HEK293 (cell line): Measurements from ENCODE around the gene NDE1.

Experiments used
- CTCF ChIA-PET: fragments of 350-600 bp; formaldehyde crosslinking; extraction: SDS; loops from one replicate; lab custom pipeline; 2021; ENCODE audit warnings: antibody characterized with exemption; lab: Yijun Ruan, JAX
- POLR2A ChIA-PET: fragments of 300-600 bp; formaldehyde crosslinking; extraction: SDS; loops from one replicate; lab custom pipeline; 2020; ENCODE audit warnings: antibody characterized with exemption, inconsistent platforms; lab: Yijun Ruan, JAX
- H3K27ac ChIP-seq: fragments of 200-500 bp; sonication (Bioruptor generic); 2 replicates; pipeline ENCODE4 v1.5.1; 2014; ENCODE audit warnings: low read depth, low read length, control low read depth, inconsistent platforms; ENCODE audit errors: extremely low read depth
- H3K36me3 ChIP-seq, 2 experiments: fragments of 200-500 bp in 1 of 2; sonication (Bioruptor generic) in 1 of 2; 1 replicate in 1 of 2; 2 replicates in 1 of 2; pipeline ENCODE4 v1.5.1; 2014 to 2017; ENCODE audit warnings: inconsistent platforms in 2 of 2, low read length in 2 of 2; ENCODE audit not compliant: control insufficient read depth in 2 of 2, insufficient read depth in 1 of 2
- H3K4me1 ChIP-seq: fragments of 200-500 bp; sonication (Bioruptor generic); 2 replicates; pipeline ENCODE4 v1.5.1; 2014; ENCODE audit warnings: mild to moderate bottlenecking, low read length, inconsistent platforms; ENCODE audit not compliant: control insufficient read depth, insufficient read depth
- H3K4me3 ChIP-seq: 2 replicates; pipeline ENCODE4 v1.5.1; 2011; ENCODE audit warnings: low read depth, mild to moderate bottlenecking, control low read depth, low read length, moderate library complexity
- H3K9me3 ChIP-seq: fragments of 200-500 bp; sonication (Bioruptor generic); 2 replicates; pipeline ENCODE4 v1.5.1; 2014; ENCODE audit warnings: low read depth, low read length, inconsistent platforms; ENCODE audit not compliant: control insufficient read depth, insufficient read depth
- PRDM1 ChIP-seq: fragments of 450-650 bp; formaldehyde crosslinking; IDR thresholded peaks from 2 replicates; pipeline ENCODE4; 2016; ENCODE audit warnings: missing biosample characterization, missing genetic modification characterization
- SP7 ChIP-seq: fragments of 450-650 bp; formaldehyde crosslinking; IDR thresholded peaks from 2 replicates; pipeline ENCODE4 v1.5.1; 2016; ENCODE audit warnings: missing biosample characterization, missing genetic modification characterization
- WT1 ChIP-seq: fragments of 450-650 bp; formaldehyde crosslinking; IDR thresholded peaks from 2 replicates; pipeline ENCODE4 v1.5.1; 2016; ENCODE audit warnings: missing biosample characterization, missing genetic modification characterization
- ZNF138 ChIP-seq: fragments of 450-650 bp; formaldehyde crosslinking; IDR thresholded peaks from 2 replicates; pipeline ENCODE4 v1.5.1; 2016; ENCODE audit warnings: missing biosample characterization, missing genetic modification characterization, borderline replicate concordance
- ZNF140 ChIP-seq: fragments of 450-650 bp; formaldehyde crosslinking; IDR thresholded peaks from 2 replicates; pipeline ENCODE4 v1.5.1; 2016; ENCODE audit warnings: missing biosample characterization, missing genetic modification characterization
- ZNF146 ChIP-seq: fragments of 450-650 bp; formaldehyde crosslinking; IDR thresholded peaks from 2 replicates; pipeline ENCODE4 v1.5.1; 2016; ENCODE audit warnings: missing biosample characterization, missing genetic modification characterization
- ZNF174 ChIP-seq: fragments of 450-650 bp; formaldehyde crosslinking; IDR thresholded peaks from 2 replicates; pipeline ENCODE4 v1.5.0; 2017; ENCODE audit warnings: missing biosample characterization, mild to moderate bottlenecking, missing genetic modification characterization
- ZNF175 ChIP-seq: fragments of 450-650 bp; formaldehyde crosslinking; IDR thresholded peaks from 2 replicates; pipeline ENCODE4 v1.5.1; 2016; ENCODE audit warnings: missing biosample characterization, missing genetic modification characterization
- ZNF19 ChIP-seq: fragments of 450-650 bp; formaldehyde crosslinking; IDR thresholded peaks from 2 replicates; pipeline ENCODE4; 2016; ENCODE audit warnings: missing biosample characterization, missing genetic modification characterization, low read depth
- ZNF211 ChIP-seq: fragments of 450-650 bp; formaldehyde crosslinking; IDR thresholded peaks from 2 replicates; pipeline ENCODE4 v1.5.1; 2016; ENCODE audit warnings: low read depth, missing biosample characterization, missing genetic modification characterization
- ZNF274 ChIP-seq, 2 experiments: fragments of 200-500 bp in 1 of 2; fragments of 450-650 bp in 1 of 2; sonication (Bioruptor generic) in 1 of 2; formaldehyde crosslinking in 1 of 2; IDR thresholded peaks; 2 replicates each; pipeline versions ENCODE4 v1.5.1 to v1.6.1; 2014 to 2016; ENCODE audit warnings: borderline replicate concordance in 1 of 2, inconsistent platforms in 1 of 2, low read length in 1 of 2, missing biosample characterization in 1 of 2, missing genetic modification characterization in 1 of 2
- ZNF37A ChIP-seq: fragments of 450-650 bp; IDR thresholded peaks from 2 replicates; pipeline ENCODE4 v1.5.1; 2018; ENCODE audit warnings: missing biosample characterization, missing genetic modification characterization
- ZNF514 ChIP-seq: fragments of 450-650 bp; formaldehyde crosslinking; IDR thresholded peaks from 2 replicates; pipeline ENCODE4 v1.5.1; 2016; ENCODE audit warnings: missing biosample characterization, missing genetic modification characterization
- ZNF571 ChIP-seq: fragments of 450-650 bp; formaldehyde crosslinking; IDR thresholded peaks from 2 replicates; pipeline ENCODE4 v1.5.0; 2017; ENCODE audit warnings: missing biosample characterization, missing genetic modification characterization
- ZNF596 ChIP-seq: fragments of 450-650 bp; IDR thresholded peaks from 2 replicates; pipeline ENCODE4 v1.5.0; 2018; ENCODE audit warnings: missing biosample characterization, mild to moderate bottlenecking, missing genetic modification characterization, moderate library complexity
- ZNF707 ChIP-seq: fragments of 450-650 bp; formaldehyde crosslinking; IDR thresholded peaks from 2 replicates; pipeline ENCODE4 v1.5.1; 2016; ENCODE audit warnings: missing biosample characterization, missing genetic modification characterization
- ZNF747 ChIP-seq: fragments of 450-650 bp; formaldehyde crosslinking; IDR thresholded peaks from 2 replicates; pipeline ENCODE4 v1.5.1; 2016; ENCODE audit warnings: missing biosample characterization, missing genetic modification characterization
- ZNF830 ChIP-seq: fragments of 450-650 bp; IDR thresholded peaks from 2 replicates; pipeline ENCODE4 v1.5.0; 2018; ENCODE audit warnings: missing biosample characterization, missing genetic modification characterization, low read depth, mild to moderate bottlenecking, moderate library complexity
- TF ChIP-seq, protein P1 (sequence below): fragments of 450-650 bp; formaldehyde crosslinking; IDR thresholded peaks from 2 replicates; pipeline ENCODE4 v1.5.1; 2016; ENCODE audit warnings: missing biosample characterization, missing genetic modification characterization
- TF ChIP-seq, protein P2 (sequence below): fragments of 450-650 bp; formaldehyde crosslinking; IDR thresholded peaks from 2 replicates; pipeline ENCODE4 v1.5.1; 2016; ENCODE audit warnings: missing biosample characterization, missing genetic modification characterization
- TF ChIP-seq, protein P3 (sequence below): fragments of 450-650 bp; formaldehyde crosslinking; optimal IDR thresholded peaks from 2 replicates; pipeline ENCODE3; 2016; ENCODE audit warnings: missing biosample characterization, mild to moderate bottlenecking, missing genetic modification characterization
- TF ChIP-seq, protein P4 (sequence below): fragments of 450-650 bp; formaldehyde crosslinking; IDR thresholded peaks from 2 replicates; pipeline ENCODE4 v1.5.1; 2017; ENCODE audit warnings: missing biosample characterization, missing genetic modification characterization

NDE1 gene

DNA sequence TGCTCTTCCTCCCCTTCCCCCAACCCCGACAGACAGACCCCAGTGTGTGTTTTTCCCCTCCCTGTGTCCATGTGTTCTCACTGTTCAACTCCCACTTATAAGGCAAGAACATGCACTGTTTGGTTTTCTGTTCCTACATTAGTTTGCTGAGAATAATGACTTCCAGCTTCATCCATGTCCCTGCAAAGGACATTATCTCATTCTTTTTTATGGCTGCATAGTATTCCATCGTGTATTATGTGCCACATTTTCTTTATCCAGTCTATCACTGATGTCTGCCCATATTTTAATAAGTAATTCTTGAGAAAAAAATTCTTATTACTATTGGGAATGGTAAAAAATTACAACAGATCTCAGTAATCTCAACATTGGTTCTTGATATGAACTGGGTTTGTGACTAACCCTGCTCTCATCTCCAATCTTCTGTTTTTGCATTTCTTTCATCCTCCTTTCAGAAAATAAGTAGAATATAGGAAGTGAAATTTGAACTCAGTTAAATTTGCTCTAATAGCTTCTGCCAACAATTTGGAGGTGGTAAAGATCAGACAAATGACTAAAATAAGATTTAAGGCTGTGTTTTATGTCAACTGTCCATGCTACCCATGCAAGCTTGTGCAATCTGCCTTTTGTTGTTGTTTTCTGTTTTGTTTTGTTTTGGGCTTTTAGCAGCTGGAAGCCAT is 18.2 kb upstream of the NDE1 start:
- no peaks in the 10 kb centered on the region for H3K4me1 ChIP-seq
- no peaks in the 10 kb centered on the region for H3K9me3 ChIP-seq
- POLR2A ChIA-PET: interaction anchor here (1.6 to 3.1 kb wide), 2 partner anchors 11 kb away, joined by 4 to 9 read pairs; partner anchors contain the start of gene MARF1
- TF ChIP-seq, protein P1, sequence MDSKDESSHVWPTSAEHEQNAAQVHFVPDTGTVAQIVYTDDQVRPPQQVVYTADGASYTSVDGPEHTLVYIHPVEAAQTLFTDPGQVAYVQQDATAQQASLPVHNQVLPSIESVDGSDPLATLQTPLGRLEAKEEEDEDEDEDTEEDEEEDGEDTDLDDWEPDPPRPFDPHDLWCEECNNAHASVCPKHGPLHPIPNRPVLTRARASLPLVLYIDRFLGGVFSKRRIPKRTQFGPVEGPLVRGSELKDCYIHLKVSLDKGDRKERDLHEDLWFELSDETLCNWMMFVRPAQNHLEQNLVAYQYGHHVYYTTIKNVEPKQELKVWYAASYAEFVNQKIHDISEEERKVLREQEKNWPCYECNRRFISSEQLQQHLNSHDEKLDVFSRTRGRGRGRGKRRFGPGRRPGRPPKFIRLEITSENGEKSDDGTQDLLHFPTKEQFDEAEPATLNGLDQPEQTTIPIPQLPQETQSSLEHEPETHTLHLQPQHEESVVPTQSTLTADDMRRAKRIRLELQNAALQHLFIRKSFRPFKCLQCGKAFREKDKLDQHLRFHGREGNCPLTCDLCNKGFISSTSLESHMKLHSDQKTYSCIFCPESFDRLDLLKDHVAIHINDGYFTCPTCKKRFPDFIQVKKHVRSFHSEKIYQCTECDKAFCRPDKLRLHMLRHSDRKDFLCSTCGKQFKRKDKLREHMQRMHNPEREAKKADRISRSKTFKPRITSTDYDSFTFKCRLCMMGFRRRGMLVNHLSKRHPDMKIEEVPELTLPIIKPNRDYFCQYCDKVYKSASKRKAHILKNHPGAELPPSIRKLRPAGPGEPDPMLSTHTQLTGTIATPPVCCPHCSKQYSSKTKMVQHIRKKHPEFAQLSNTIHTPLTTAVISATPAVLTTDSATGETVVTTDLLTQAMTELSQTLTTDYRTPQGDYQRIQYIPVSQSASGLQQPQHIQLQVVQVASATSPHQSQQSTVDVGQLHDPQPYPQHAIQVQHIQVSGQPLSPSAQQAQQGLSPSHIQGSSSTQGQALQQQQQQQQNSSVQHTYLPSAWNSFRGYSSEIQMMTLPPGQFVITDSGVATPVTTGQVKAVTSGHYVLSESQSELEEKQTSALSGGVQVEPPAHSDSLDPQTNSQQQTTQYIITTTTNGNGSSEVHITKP (tag by site-specific recombination): no peak
- no peak for TF ChIP-seq WT1 (tag by site-specific recombination)
- TF ChIP-seq ZNF211 (tag by site-specific recombination): no peak
- TF ChIP-seq, protein P2, sequence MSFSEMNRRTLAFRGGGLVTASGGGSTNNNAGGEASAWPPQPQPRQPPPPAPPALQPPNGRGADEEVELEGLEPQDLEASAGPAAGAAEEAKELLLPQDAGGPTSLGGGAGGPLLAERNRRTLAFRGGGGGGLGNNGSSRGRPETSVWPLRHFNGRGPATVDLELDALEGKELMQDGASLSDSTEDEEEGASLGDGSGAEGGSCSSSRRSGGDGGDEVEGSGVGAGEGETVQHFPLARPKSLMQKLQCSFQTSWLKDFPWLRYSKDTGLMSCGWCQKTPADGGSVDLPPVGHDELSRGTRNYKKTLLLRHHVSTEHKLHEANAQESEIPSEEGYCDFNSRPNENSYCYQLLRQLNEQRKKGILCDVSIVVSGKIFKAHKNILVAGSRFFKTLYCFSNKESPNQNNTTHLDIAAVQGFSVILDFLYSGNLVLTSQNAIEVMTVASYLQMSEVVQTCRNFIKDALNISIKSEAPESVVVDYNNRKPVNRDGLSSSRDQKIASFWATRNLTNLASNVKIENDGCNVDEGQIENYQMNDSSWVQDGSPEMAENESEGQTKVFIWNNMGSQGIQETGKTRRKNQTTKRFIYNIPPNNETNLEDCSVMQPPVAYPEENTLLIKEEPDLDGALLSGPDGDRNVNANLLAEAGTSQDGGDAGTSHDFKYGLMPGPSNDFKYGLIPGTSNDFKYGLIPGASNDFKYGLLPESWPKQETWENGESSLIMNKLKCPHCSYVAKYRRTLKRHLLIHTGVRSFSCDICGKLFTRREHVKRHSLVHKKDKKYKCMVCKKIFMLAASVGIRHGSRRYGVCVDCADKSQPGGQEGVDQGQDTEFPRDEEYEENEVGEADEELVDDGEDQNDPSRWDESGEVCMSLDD (tag by site-specific recombination): no peak
- TF ChIP-seq ZNF146 (tag by site-specific recombination): peak; percentile 97
- no peak for TF ChIP-seq ZNF707 (tag by site-specific recombination)
- TF ChIP-seq ZNF747 (tag by site-specific recombination): no peak
- H3K4me3 ChIP-seq: no peak overlapping the region
- peaks cover 27 to 77% of the 10 kb centered on the region in 2 experiments for H3K36me3 ChIP-seq
- H3K27ac ChIP-seq: no peak overlapping the region
- CTCF ChIA-PET: interaction anchor here (0.8 kb wide), 1 partner anchor 10 kb away, joined by 4 read pairs; no protein-coding TSS in a partner anchor

DNA sequence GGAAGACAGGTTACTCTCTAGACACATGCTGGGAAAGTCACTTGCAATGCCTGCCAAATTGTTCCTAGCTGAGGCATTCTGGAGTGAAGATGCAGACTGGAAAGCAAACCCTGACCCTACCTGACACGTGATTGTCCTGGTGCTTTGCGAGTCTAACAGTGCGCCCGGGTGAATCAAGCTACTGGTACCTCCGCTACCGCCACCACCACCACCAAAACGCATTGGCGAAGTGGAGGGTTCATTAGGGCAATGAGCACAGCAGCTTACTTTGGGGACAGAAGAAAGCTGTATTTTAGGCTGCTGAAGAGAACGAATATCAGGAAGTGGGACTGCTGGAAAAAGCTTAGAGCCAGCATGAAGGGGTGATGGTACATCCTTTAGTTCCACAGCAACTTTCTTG is 14.1 kb upstream of the NDE1 start:
- ChIA-PET POLR2A (no interaction called here), CTCF (no interaction called here)
- no peak overlapping the region for H3K4me3 ChIP-seq
- TF ChIP-seq, protein P3, sequence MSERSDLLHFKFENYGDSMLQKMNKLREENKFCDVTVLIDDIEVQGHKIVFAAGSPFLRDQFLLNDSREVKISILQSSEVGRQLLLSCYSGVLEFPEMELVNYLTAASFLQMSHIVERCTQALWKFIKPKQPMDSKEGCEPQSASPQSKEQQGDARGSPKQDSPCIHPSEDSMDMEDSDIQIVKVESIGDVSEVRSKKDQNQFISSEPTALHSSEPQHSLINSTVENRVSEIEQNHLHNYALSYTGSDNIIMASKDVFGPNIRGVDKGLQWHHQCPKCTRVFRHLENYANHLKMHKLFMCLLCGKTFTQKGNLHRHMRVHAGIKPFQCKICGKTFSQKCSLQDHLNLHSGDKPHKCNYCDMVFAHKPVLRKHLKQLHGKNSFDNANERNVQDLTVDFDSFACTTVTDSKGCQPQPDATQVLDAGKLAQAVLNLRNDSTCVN: peak; percentile 8
- no peak for TF ChIP-seq ZNF140
- H3K36me3 ChIP-seq: peaks cover 31 to 83% of the 10 kb centered on the region in 2 experiments
- H3K27ac ChIP-seq: no peak overlapping the region
- H3K4me1 ChIP-seq: no peaks in the 10 kb centered on the region
- H3K9me3 ChIP-seq: no peaks in the 10 kb centered on the region

DNA sequence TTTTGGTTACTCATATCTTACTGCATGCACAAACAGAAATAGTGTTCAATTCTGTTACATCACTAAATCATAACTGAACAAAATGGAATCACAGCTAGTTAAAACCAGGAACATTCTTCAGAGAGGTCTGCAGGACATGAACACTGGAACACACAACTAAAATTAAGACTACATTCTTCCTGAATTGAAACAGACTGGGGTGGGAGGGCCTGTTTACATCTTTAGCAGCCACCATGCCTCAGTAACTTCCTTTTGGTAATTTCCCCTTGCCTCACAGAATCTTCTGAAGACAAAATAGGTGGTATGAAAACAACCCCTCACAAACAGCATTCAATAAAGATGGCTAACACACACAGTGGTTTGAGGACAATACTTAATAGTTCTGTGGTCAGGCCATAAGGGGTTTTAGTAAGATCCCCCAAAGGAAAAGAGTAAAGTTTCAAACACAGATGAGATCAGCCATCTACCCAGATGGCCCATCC is 13.6 kb upstream of the NDE1 start:
- ChIA-PET POLR2A (no interaction called here), CTCF (no interaction called here)
- peaks cover 4% of the 10 kb centered on the region for H3K4me1 ChIP-seq
- no peak overlapping the region for H3K4me3 ChIP-seq
- no peak overlapping the region for H3K27ac ChIP-seq
- peaks cover 31 to 78% of the 10 kb centered on the region in 2 experiments for H3K36me3 ChIP-seq
- H3K9me3 ChIP-seq: no peaks in the 10 kb centered on the region
- TF ChIP-seq ZNF174 (tag by site-specific recombination): no peak
- no peak for TF ChIP-seq SP7 (tag by site-specific recombination)
- no peak for TF ChIP-seq ZNF37A
- TF ChIP-seq ZNF571 (tag by site-specific recombination): no peak
- TF ChIP-seq ZNF19 (tag by site-specific recombination): no peak
- no peak for TF ChIP-seq ZNF514
- TF ChIP-seq PRDM1 (tag by site-specific recombination): no peak
- TF ChIP-seq ZNF596 (tag by site-specific recombination): no peak
- TF ChIP-seq, protein P4, sequence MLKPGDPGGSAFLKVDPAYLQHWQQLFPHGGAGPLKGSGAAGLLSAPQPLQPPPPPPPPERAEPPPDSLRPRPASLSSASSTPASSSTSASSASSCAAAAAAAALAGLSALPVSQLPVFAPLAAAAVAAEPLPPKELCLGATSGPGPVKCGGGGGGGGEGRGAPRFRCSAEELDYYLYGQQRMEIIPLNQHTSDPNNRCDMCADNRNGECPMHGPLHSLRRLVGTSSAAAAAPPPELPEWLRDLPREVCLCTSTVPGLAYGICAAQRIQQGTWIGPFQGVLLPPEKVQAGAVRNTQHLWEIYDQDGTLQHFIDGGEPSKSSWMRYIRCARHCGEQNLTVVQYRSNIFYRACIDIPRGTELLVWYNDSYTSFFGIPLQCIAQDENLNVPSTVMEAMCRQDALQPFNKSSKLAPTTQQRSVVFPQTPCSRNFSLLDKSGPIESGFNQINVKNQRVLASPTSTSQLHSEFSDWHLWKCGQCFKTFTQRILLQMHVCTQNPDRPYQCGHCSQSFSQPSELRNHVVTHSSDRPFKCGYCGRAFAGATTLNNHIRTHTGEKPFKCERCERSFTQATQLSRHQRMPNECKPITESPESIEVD (tag by site-specific recombination): no peak
- TF ChIP-seq ZNF274 (IDR thresholded peaks at IDR 0.05; ENCODE audit: low read length): no peak
- TF ChIP-seq ZNF274 (tag by site-specific recombination; IDR thresholded peaks at IDR 0.05; ENCODE audit: borderline replicate concordance): no peak
- no peak for TF ChIP-seq ZNF175
- TF ChIP-seq ZNF830 (tag by site-specific recombination): no peak
- no peak for TF ChIP-seq ZNF138
